ENCODE measurements around the gene TTC3.

The TTC3 gene

GRCh38 chr21:37153196-37153934 is 80.3 kb downstream of the TTC3 start:
- DNase-seq = no peak

GRCh38 chr21:37153935-37154350 is 80.9 kb downstream of the TTC3 start:
- no peak for DNase-seq

DNA sequence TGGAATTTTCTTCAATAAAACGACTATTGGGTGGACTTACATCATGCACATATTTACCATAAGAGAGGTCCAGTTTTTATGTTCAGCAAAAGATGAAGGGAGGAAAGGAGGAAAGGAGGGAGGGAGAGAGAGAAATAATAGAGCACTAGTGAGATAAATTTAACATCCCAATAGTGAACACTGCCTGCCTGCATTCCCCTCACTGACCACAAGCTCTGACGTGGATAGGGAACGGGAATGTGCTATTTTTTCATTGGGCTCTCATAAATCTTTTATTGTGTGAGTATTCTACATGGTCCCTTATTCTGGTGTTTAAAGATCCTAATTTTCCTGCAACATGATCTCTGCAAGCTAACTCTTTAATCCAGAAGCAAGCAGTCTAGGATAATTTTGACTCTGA is 82.1 kb downstream of the TTC3 start:
- DNase-seq = no peak

- no peak for DNase-seq
Measured at GRCh38 chr21:37157938-37158337, 84.9 kb downstream of the TTC3 start.

- DNase-seq = no peak
Measured at GRCh38 chr21:37159053-37159776, 86.2 kb downstream of the TTC3 start.

DNA sequence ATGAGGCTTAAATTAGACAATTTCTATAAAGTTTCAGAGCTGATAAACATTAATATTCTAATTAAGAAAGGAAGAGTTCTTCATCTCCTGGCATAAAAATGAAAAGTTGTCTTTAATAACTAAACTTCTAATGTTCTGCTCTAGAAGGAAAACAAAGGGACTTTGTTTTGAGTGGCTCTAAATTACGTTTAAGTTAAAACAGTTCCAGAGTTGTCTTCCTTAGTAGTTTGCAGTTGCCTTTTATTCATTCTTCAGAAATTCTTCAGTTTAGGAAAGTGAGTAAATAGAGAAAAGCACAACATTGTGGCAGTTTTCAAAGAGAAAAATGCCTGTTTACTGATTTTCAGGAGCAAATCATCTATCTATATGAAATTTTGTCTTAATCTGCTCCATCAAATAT is 86.9 kb downstream of the TTC3 start:
- no peak for DNase-seq

- no peak for DNase-seq
Measured at GRCh38 chr21:37164742-37165141, 91.7 kb downstream of the TTC3 start.

GRCh38 chr21:37165586-37165985 is 92.5 kb downstream of the TTC3 start:
- no peak for DNase-seq

DNA sequence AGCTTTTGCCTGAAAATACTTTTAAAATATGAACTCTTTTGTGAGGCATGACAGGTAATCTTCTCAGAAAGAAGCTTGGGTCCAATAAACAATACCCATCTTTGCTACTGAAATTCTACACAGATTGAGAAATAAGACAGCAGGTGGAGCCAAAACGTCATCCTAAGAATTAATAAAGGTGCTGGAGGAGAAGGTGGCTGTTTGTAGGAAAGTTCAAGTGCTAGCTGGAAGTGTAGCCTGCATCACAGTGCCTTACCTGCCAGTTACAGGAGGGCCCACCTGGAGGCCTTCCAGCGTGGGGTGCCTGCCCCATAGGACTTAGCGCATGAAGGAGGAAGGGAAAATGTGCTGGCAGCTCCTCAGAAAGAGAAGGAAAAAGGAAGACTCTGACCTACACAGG is 93.7 kb downstream of the TTC3 start:
- DNase-seq = peak in 2 of 6 experiments; percentile 3 to 6

GRCh38 chr21:37168666-37169065 is 95.6 kb downstream of the TTC3 start:
- DNase-seq = no peak

GRCh38 chr21:37172646-37173045 is 99.6 kb downstream of the TTC3 start:
- no peak for DNase-seq

DNA sequence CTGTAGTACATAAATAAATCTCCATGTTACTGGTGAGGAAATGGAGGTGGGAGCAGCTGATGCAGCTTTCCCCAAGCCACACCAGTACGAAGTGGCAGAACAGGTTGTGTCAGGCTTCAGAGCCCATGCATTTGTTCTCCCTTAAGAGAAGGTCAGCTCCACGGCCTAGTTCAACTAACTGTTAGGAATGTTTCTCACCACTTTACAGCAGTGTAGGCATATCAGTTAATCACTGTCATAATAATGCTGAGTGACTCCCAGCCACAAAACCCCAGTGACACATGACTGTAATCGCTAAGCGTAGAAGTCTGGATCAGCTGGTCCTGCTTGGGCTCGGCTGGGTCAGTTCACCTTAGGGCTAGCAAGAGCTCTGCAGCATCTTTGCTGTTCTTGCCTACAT is 103.7 kb downstream of the TTC3 start:
- no peak for DNase-seq

- DNase-seq = no peak
Measured at GRCh38 chr21:37181059-37181458, 108.0 kb downstream of the TTC3 start.

DNA sequence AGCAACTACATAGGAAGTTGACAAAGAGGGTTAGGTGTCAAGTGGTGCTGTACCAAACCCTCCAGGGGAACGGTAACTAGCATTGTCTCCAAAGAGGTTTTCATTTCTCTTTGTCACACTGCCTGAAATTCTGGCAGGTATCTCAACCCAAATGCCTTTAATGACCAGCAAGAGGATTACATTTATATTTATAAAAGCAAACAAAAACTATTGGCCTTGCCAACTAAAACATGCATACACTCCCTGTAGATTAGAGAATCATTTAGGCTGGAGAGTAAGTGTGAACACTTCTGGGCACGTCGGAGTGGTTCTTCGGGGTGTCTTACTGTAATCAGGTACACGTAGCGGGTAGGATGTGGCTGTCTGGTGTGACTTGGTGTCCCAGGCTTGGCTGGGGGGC is 109.2 kb downstream of the TTC3 start:
- no peak for DNase-seq

DNA sequence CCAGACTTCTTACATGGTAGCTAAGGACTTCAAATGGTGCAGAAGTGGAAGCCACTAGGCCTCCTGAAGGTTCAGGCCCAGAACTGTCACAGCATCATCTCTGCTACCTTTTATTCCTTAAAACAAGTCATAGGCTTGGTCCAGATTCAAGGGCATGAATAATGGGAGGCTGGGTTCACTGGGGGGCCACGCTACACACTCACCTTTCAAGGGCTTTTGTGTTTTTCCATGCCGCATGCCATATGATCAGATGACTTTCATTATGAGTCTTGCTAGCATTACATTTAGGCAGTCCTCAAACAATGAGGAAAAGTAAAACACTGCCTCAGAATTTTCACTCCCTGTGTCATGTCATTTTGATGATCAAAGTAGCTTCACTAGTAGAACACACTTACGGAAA is 110.7 kb downstream of the TTC3 start:
- no peak for DNase-seq

DNA sequence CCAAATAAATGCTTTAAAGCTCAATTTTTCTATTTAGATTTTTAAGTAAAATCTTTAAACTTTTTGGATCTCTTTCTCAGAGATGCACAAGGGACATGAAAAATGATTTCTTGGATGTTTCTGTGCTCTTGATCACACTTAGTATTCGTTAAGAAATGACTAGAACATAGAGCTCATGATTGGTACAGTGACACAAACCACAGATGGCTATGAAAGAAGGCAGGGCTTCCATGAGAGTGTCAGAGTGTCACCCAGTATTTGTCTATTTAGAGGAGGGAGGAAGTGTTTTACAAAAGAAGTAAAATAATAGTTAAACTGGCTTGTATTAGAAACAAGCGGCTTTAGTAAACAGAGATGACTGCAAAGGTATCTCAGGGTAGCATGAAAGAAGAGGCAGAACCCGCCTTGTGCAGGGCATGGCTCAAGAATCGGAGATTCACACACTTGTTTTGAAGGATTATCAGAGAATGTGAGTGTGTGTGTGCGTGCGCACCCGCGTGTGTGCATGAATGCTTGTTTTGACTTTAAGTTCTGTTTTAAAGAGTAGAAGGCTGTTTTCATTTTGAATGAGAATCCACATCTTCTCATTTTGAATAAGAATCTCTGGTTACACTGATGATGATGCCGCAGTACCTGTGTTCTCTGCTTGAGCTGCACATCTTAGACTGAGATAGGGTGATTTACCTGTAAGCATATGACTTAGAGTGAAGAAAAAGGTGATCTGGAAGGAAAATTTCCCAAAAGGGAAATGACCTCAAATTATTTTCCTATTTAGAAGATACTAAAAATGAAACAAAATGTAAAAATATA is 111.9 kb downstream of the TTC3 start:
- no peak for DNase-seq

DNA sequence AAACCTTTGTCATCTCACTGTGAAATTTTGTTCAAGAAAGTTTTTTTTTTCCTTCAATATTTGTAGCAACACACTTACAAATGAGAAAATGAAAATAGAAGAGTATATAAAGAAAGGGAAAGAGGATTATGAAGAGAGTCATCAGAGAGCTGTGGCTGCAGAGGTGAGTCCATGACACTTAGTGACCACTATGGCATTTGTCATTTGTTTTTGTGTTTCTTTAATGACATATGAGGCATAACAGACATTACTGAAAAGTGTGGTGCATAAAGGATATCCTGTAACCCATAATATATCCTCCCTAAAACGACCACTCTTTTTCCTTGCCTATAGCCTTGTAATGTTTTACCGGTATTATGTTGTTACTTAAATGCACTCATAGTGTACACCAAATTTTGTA is 113.9 kb downstream of the TTC3 start:
- no peak for DNase-seq

- no peak for DNase-seq
Measured at GRCh38 chr21:37188825-37189224, 115.8 kb downstream of the TTC3 start.

DNA sequence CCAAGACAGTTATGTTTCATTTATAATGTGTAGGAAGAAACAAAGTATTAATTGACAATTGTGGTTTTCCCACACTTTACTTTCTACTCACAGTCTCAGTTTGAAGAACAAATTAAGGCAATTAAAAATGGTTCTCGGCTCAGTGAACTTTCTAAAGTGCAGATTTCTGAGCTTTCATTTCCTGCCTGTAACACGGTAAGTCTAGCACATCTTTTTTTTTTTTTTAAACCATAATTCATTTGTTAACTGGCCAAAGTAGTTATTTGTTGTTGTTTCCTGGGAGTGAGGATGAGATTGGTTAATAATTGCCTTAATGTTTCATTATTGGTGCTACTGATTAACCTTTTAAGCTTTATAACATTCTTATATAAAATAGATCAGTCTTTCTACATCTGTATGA is 119.0 kb downstream of the TTC3 start:
- no peak for DNase-seq

DNA sequence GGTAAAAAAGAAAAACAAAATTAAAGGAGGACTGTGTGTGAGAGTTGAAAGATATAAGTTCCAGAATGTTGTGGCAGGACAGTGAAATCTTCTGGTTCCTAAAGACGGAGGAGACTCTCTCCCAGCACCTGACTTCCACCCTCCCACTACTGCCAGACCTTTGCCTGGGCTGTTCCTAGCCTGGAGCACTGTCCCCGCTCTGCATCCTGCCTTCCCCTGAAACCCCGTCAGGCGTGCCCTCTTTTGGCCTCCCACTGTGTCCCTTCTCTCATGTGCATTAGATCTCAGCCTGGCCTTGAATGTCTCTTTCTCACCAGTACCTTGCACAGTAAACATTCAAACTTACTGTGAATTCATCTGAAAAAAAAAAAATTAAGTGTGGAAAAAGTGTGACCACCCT is 120.0 kb downstream of the TTC3 start:
- no peak for DNase-seq

DNA sequence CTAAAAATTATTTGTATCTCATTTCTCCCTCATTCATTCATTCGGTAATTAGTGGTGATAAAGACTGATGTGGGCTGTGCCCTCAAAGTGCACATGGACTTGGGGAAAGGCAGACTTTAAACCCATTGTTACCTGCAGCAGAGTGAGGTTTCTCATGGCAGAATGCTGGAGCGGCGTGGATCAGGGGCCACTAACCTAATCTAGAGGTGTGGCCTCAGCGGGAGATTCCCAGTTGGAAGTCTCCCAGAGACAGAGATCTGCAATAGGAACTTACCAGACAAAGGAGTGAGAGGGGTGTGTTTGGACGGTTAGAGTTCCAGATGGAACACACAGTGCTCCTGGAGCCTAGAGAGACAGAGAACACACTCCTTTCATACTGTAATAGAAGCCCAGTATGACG is 120.6 kb downstream of the TTC3 start:
- no peak for DNase-seq

- DNase-seq = no peak
Measured at GRCh38 chr21:37195059-37195458, 122.0 kb downstream of the TTC3 start.

GRCh38 chr21:37195610-37196009 is 122.6 kb downstream of the TTC3 start:
- no peak for DNase-seq

DNA sequence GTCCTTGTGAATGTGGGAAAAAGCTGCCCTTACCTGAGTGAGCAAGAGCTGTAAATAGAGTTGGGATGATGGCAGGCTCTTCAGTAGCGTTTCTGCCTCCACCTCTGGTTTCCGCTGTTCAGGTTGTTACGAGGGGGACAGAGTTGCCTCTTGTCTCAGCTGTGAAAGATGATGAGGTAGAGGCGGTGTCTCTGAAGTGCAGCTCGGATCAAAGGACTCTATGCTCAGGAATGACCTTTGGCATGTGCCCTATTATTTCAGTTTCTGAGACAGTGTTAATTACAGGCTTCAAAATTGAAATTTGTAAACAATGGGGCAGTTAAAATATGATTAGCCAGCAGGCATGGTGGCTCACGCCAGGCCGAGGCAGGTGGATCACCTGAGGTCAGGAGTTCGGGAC is 123.8 kb downstream of the TTC3 start:
- no peak for DNase-seq
